ENCODE data around the gene RBM28.
A peak's percentile ranks its signal among the peaks of the same experiment; 100 is the strongest.

Gene RBM28

GRCh38 chr7:128370491-128370890, 26.8 kb upstream of the RBM28 start:
- no peak for DNase-seq

GRCh38 chr7:128366986-128367385, 23.3 kb upstream of the RBM28 start:
- no peak for DNase-seq

GRCh38 chr7:128366300-128366699, 22.6 kb upstream of the RBM28 start:
- DNase-seq, result no peak

- no peak for DNase-seq
These were observed 21.7 kb upstream of the RBM28 start for GRCh38 chr7:128365432-128365831.

GRCh38 chr7:128364166-128364870, 20.6 kb upstream of the RBM28 start:
- DNase-seq, result no peak

- no peak for DNase-seq
These were observed 19.6 kb upstream of the RBM28 start for GRCh38 chr7:128363261-128363721.

GRCh38 chr7:128362670-128363069, 19.0 kb upstream of the RBM28 start:
- no peak for DNase-seq

GRCh38 chr7:128361411-128362379, 18.0 kb upstream of the RBM28 start, which contains the start of gene PRRT4:
Gene PRRT4 (minus strand): TSS chr7:128361690.
- peak; percentile 44 to 45 for DNase-seq

GRCh38 chr7:128360359-128360678, 16.6 kb upstream of the RBM28 start:
- no peak for DNase-seq

GRCh38 chr7:128359939-128360338, 16.2 kb upstream of the RBM28 start:
- DNase-seq, result no peak

- no peak for DNase-seq
These were observed 15.6 kb upstream of the RBM28 start for GRCh38 chr7:128359336-128359735.

GRCh38 chr7:128358233-128358632, 14.5 kb upstream of the RBM28 start:
- no peak for DNase-seq

- DNase-seq, result no peak
These were observed 13.5 kb upstream of the RBM28 start for GRCh38 chr7:128357217-128357613.

- no peak for DNase-seq
These were observed 13.0 kb upstream of the RBM28 start for GRCh38 chr7:128356546-128357216.

- DNase-seq, result no peak
These were observed 9.9 kb upstream of the RBM28 start for GRCh38 chr7:128353610-128354009.

GRCh38 chr7:128353189-128353588, 9.5 kb upstream of the RBM28 start:
- DNase-seq, result no peak

GRCh38 chr7:128352636-128353035, 8.9 kb upstream of the RBM28 start:
- DNase-seq, result no peak

GRCh38 chr7:128352153-128352537, 8.4 kb upstream of the RBM28 start:
- DNase-seq, result no peak

GRCh38 chr7:128351296-128352152, 7.8 kb upstream of the RBM28 start:
- DNase-seq, result no peak

- DNase-seq, result no peak
These were observed 7.1 kb upstream of the RBM28 start for GRCh38 chr7:128350708-128351295.

GRCh38 chr7:128349466-128349825, 5.7 kb upstream of the RBM28 start:
- no peak for DNase-seq

- DNase-seq, result peak; percentile 33 to 39
These were observed 4.0 kb upstream of the RBM28 start for GRCh38 chr7:128347647-128348097.

Measured in NCI-H2081 (cell line).